MM.1S (cell line): ENCODE data around the gene HBE1.

Experiments used
- DNase-seq: peaks from one replicate; pipeline ENCODE4 v3.0.0-alpha.2; 2015
- H2AFZ ChIP-seq: fragments of 300-600 bp; sonication (generic); 2 replicates; pipeline ENCODE4 v1.6.0; 2016; ENCODE audit warnings: antibody characterized with exemption, low read length
- H3F3A ChIP-seq: fragments of 300-600 bp; sonication (generic); 2 replicates; pipeline ENCODE4 v1.6.1; 2016; ENCODE audit warnings: mild to moderate bottlenecking, antibody characterized with exemption, low read length, moderate library complexity, mixed read lengths; ENCODE audit not compliant: insufficient read depth
- H3K27ac ChIP-seq: fragments of 300-600 bp; sonication (generic); 2 replicates; pipeline ENCODE4 v1.5.1; 2016; ENCODE audit warnings: mild to moderate bottlenecking, low read length
- H3K27me3 ChIP-seq: fragments of 300-600 bp; sonication (generic); replicated peaks from 2 replicates; pipeline ENCODE4 v1.6.0; 2016; ENCODE audit warnings: low read length; ENCODE audit not compliant: insufficient read depth
- H3K36me3 ChIP-seq: fragments of 300-600 bp; sonication (generic); replicated peaks from 2 replicates; pipeline ENCODE4 v1.6.1; 2016; ENCODE audit warnings: mild to moderate bottlenecking, low read length, mixed read lengths; ENCODE audit not compliant: insufficient read depth
- H3K4me1 ChIP-seq: fragments of 300-600 bp; sonication (generic); 2 replicates; pipeline ENCODE4 v1.6.1; 2016; ENCODE audit warnings: low read length, mixed read lengths
- H3K4me2 ChIP-seq: fragments of 300-600 bp; sonication (generic); 2 replicates; pipeline ENCODE4 v1.6.0; 2016; ENCODE audit warnings: low read depth, low read length
- H3K4me3 ChIP-seq: fragments of 300-600 bp; sonication (generic); 2 replicates; pipeline ENCODE4 v1.5.1; 2016; ENCODE audit warnings: low read length, mixed read lengths
- H3K79me2 ChIP-seq: fragments of 300-600 bp; sonication (generic); 2 replicates; pipeline ENCODE4 v1.6.1; 2016; ENCODE audit warnings: mixed run types, low read length, mixed read lengths
- H3K9ac ChIP-seq: fragments of 300-600 bp; sonication (generic); 2 replicates; pipeline ENCODE4 v1.6.1; 2016; ENCODE audit warnings: low read length, mixed read lengths
- H3K9me2 ChIP-seq: fragments of 300-600 bp; sonication (generic); replicated peaks from 2 replicates; pipeline ENCODE4 v1.6.1; 2016; ENCODE audit warnings: mild to moderate bottlenecking, low read length, mixed read lengths; ENCODE audit not compliant: insufficient read depth
- H3K9me3 ChIP-seq: fragments of 300-600 bp; sonication (generic); replicated peaks from 2 replicates; pipeline ENCODE4 v1.6.1; 2016; ENCODE audit warnings: mild to moderate bottlenecking, low read length, mixed read lengths; ENCODE audit not compliant: insufficient read depth
- H4K20me1 ChIP-seq: fragments of 300-600 bp; sonication (generic); 2 replicates; pipeline ENCODE4 v1.6.1; 2016; ENCODE audit warnings: mild to moderate bottlenecking, low read length, moderate library complexity, mixed read lengths; ENCODE audit not compliant: insufficient read depth
- CTCF ChIP-seq: fragments of 300-600 bp; sonication (generic); IDR thresholded peaks from 2 replicates; pipeline ENCODE4 v1.5.1; 2016; ENCODE audit warnings: antibody characterized with exemption, low read length, mixed read lengths
- EZH2 ChIP-seq: fragments of 300-600 bp; sonication (generic); optimal IDR thresholded peaks from 2 replicates; pipeline ENCODE3; 2017; ENCODE audit warnings: low read depth, mild to moderate bottlenecking, antibody characterized with exemption, low read length, mixed read lengths
- EZH2phosphoT487 ChIP-seq: fragments of 300-600 bp; sonication (generic); IDR thresholded peaks from 2 replicates; pipeline ENCODE4 v1.6.1; 2018; ENCODE audit warnings: antibody characterized with exemption, low read length

Gene HBE1

GRCh38 chr11:5235364-5236095 is 34.2 kb downstream of the HBE1 start:
- no peaks in the 10 kb centered on the region for H3K9me3 ChIP-seq
- no peak for TF ChIP-seq EZH2phosphoT487
- no peak for TF ChIP-seq EZH2
- TF ChIP-seq CTCF = no peak
- H3K4me2 ChIP-seq = no peak overlapping the region
- no peak overlapping the region for H3K4me3 ChIP-seq
- no peak overlapping the region for H3K9ac ChIP-seq
- no peaks in the 10 kb centered on the region for H3K9me2 ChIP-seq
- no peaks in the 10 kb centered on the region for H3K27me3 ChIP-seq
- no peaks in the 10 kb centered on the region for H4K20me1 ChIP-seq
- no peak overlapping the region for H2AFZ ChIP-seq
- H3K79me2 ChIP-seq = peaks cover 7% of the 10 kb centered on the region
- peaks cover 25% of the 10 kb centered on the region for H3F3A ChIP-seq
- no peak for DNase-seq
- peaks cover 43% of the 10 kb centered on the region for H3K4me1 ChIP-seq
- no peaks in the 10 kb centered on the region for H3K36me3 ChIP-seq
- no peak overlapping the region for H3K27ac ChIP-seq

GRCh38 chr11:5234381-5234834 is 35.3 kb downstream of the HBE1 start, which contains the start of gene HBD:
Gene HBD (minus strand): TSS chr11:5234483. CDS start chr11:5234433, 50 bp downstream.
- Histone ChIP-seq H3K27me3 (no peaks in the 10 kb centered on the region), H3K4me2 (peak within 1 kb of the TSS; percentile 59), H3K79me2 (peaks cover 7% of the 10 kb centered on the region), H3K4me3 (peak within 1 kb of the TSS; percentile 40), H3K36me3 (no peaks in the 10 kb centered on the region), H3K27ac (peak within 1 kb of the TSS; percentile 80), H2AFZ (peak within 1 kb of the TSS; percentile 65), H3K9me2 (no peaks in the 10 kb centered on the region), H3K4me1 (peaks cover 51% of the 10 kb centered on the region), H3K9ac (peak within 1 kb of the TSS; percentile 55), H3F3A (peaks cover 36% of the 10 kb centered on the region), H4K20me1 (no peaks in the 10 kb centered on the region), H3K9me3 (no peaks in the 10 kb centered on the region)
- no peak for TF ChIP-seq EZH2phosphoT487
- TF ChIP-seq CTCF = no peak
- TF ChIP-seq EZH2 = no peak
- DNase-seq = peak; percentile 79

- Histone ChIP-seq H3K79me2 (peaks cover 7% of the 10 kb centered on the region), H3K27me3 (no peaks in the 10 kb centered on the region), H3K9me3 (no peaks in the 10 kb centered on the region), H3K4me3 (peak overlapping the region; percentile 40; the same call in 1 of the 2 replicates), H2AFZ (no peak overlapping the region), H3F3A (peaks cover 46% of the 10 kb centered on the region), H4K20me1 (no peaks in the 10 kb centered on the region), H3K36me3 (no peaks in the 10 kb centered on the region), H3K9ac (no peak overlapping the region; the same call in 1 of the 2 replicates), H3K27ac (peak overlapping the region; percentile 80; the same call in 1 of the 2 replicates), H3K9me2 (no peaks in the 10 kb centered on the region), H3K4me1 (peaks cover 59% of the 10 kb centered on the region), H3K4me2 (peak overlapping the region; percentile 59)
- no peak for DNase-seq
- TF ChIP-seq CTCF (no peak), EZH2 (no peak), EZH2phosphoT487 (no peak)
Observed at GRCh38 chr11:5233307-5233706, 36.4 kb downstream of the HBE1 start.
